Neuronal stem cell (in vitro differentiated cells): ENCODE measurements around the gene MLLT3.

ENCODE experiments used
- DNase-seq: peaks from one replicate; pipeline ENCODE4 v3.0.0-alpha.2; 2013; ENCODE audit warnings: low spot score
- H2AFZ ChIP-seq: one replicate; pipeline ENCODE4 v1.6.1; 2013; ENCODE audit warnings: mild to moderate bottlenecking, low read length, inconsistent platforms
- H2AK5ac ChIP-seq: 2 replicates; pipeline ENCODE4 v1.6.1; 2013; ENCODE audit warnings: low read depth, mild to moderate bottlenecking, inconsistent platforms, low read length, moderate library complexity, mixed read lengths
- H2BK120ac ChIP-seq: 2 replicates; pipeline ENCODE4 v1.6.1; 2013; ENCODE audit warnings: low read depth, mild to moderate bottlenecking, inconsistent platforms, low read length, moderate library complexity, mixed read lengths
- H2BK12ac ChIP-seq: one replicate; pipeline ENCODE4 v1.6.1; 2013; ENCODE audit warnings: low read length, inconsistent platforms
- H2BK15ac ChIP-seq: 2 replicates; pipeline ENCODE4 v1.6.1; 2013; ENCODE audit warnings: mild to moderate bottlenecking, low read length, inconsistent platforms, mixed read lengths
- H2BK5ac ChIP-seq: one replicate; pipeline ENCODE4 v1.6.1; 2013; ENCODE audit warnings: inconsistent platforms, mild to moderate bottlenecking, low read length, moderate library complexity
- H3K14ac ChIP-seq: one replicate; pipeline ENCODE4 v1.6.1; 2013; ENCODE audit warnings: low read length, inconsistent platforms
- H3K18ac ChIP-seq: 2 replicates; pipeline ENCODE4 v1.6.1; 2013; ENCODE audit warnings: low read length, inconsistent platforms
- H3K23ac ChIP-seq: 2 replicates; pipeline ENCODE4 v1.6.1; 2013; ENCODE audit warnings: low read depth, mild to moderate bottlenecking, mixed read lengths, low read length, inconsistent platforms; ENCODE audit not compliant: poor library complexity
- H3K27ac ChIP-seq: replicated peaks from 3 replicates; pipeline ENCODE4 v1.5.1; 2013; ENCODE audit warnings: low read length, inconsistent platforms
- H3K27me3 ChIP-seq, 3 experiments: 2 replicates each; pipeline ENCODE4 v1.6.1; 2013; ENCODE audit warnings: low read length in 3 of 3, mild to moderate bottlenecking in 2 of 3, inconsistent platforms in 1 of 3, low read depth in 1 of 3, mixed read lengths in 1 of 3, moderate library complexity in 1 of 3; ENCODE audit not compliant: control insufficient read depth in 3 of 3, insufficient read depth in 3 of 3
- H3K36me3 ChIP-seq, 2 donors: replicated peaks in 1 of 2; 2 replicates each; pipeline ENCODE4 v1.6.1; 2013; ENCODE audit warnings: low read length in 2 of 2; ENCODE audit not compliant: control insufficient read depth in 2 of 2, insufficient read depth in 2 of 2
- H3K4ac ChIP-seq: 2 replicates; pipeline ENCODE4 v1.6.1; 2013; ENCODE audit warnings: inconsistent platforms, mild to moderate bottlenecking, low read length, moderate library complexity
- H3K4me1 ChIP-seq, 2 donors: 1 replicate in 1 of 2; 2 replicates in 1 of 2; pipeline ENCODE4 v1.6.1; 2013; ENCODE audit warnings: low read length in 2 of 2, low read depth in 1 of 2; ENCODE audit not compliant: control insufficient read depth in 2 of 2, insufficient read depth in 1 of 2
- H3K4me2 ChIP-seq: one replicate; pipeline ENCODE4 v1.6.1; 2013; ENCODE audit warnings: mild to moderate bottlenecking, low read length, inconsistent platforms; ENCODE audit not compliant: insufficient read depth, poor library complexity, severe bottlenecking
- H3K4me3 ChIP-seq, 2 donors: 2 replicates each; pipeline ENCODE4 v1.5.1; 2013; ENCODE audit warnings: low read length in 2 of 2, mild to moderate bottlenecking in 2 of 2, inconsistent platforms in 1 of 2, moderate library complexity in 1 of 2
- H3K79me1 ChIP-seq: one replicate; pipeline ENCODE4 v1.6.1; 2013; ENCODE audit warnings: low read depth, mild to moderate bottlenecking, inconsistent platforms, low read length, moderate library complexity
- H3K9ac ChIP-seq: one replicate; pipeline ENCODE4 v1.6.1; 2013; ENCODE audit warnings: mild to moderate bottlenecking, low read depth, low read length, inconsistent platforms; ENCODE audit not compliant: poor library complexity
- H3K9me3 ChIP-seq, 2 donors: replicated peaks in 1 of 2; 2 replicates each; pipeline versions ENCODE3 to v1.6.1; 2013; ENCODE audit warnings: low read length in 2 of 2, mild to moderate bottlenecking in 2 of 2, inconsistent platforms in 1 of 2, low read depth in 1 of 2, mixed read lengths in 1 of 2, moderate library complexity in 1 of 2; ENCODE audit not compliant: control insufficient read depth in 2 of 2, insufficient read depth in 1 of 2
- H4K8ac ChIP-seq: one replicate; pipeline ENCODE4 v1.6.1; 2013; ENCODE audit warnings: low read depth, mild to moderate bottlenecking, inconsistent platforms, low read length, moderate library complexity
- H4K91ac ChIP-seq: one replicate; pipeline ENCODE4 v1.6.1; 2013; ENCODE audit warnings: low read length, low read depth, mild to moderate bottlenecking, inconsistent platforms; ENCODE audit not compliant: poor library complexity
- WGBS, 2 donors: extraction: QIAGEN DNeasy Blood & Tissue Kit; methylation state at CpG; one replicate each; pipeline ENCODE4 v1.1.7; 2013; ENCODE audit warnings: missing lambda C conversion rate in 2 of 2, mixed read lengths in 1 of 2; ENCODE audit not compliant: insufficient read length in 2 of 2, insufficient replicate concordance in 1 of 2; ENCODE audit errors: extremely low coverage in 2 of 2; 5-methylcytosine and 5-hydroxymethylcytosine counted together

Gene MLLT3

DNA sequence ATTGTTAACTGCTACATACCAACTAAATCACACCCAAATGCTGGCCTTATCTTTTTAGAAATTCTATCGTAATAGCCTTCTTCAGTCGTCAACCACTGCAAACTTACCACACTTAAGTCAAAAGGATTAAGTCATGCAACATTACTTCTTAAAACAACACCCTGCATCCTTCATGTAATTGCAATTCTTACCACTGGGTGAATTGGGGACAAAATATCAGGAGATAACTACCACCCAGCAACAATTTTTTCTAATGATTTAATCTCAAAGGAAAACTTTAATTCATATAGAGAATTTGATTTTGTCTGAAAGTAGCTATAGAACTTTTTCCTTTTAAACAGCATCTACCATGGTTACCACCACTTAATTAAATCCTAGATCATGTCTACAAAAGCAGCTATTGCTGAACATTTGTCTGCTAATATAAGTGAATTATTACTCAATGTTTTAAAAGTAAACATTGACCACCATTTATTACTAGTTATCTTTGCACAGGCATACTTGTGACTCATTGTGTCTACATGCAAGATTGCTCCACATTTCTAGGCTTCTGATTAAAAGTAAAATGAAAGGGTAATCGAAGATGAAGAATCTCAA, 10.5 kb downstream of the MLLT3 start:
- Histone ChIP-seq H3K4me1 (no peaks in the 10 kb centered on the region), H3K27ac (no peak overlapping the region), H3K4me3 (no peak overlapping the region), H3K4me2 (no peak overlapping the region), H3K36me3 (no peaks in the 10 kb centered on the region), H3K27me3 (no peaks in the 10 kb centered on the region), H2BK5ac (no peak overlapping the region), H2AFZ (no peak overlapping the region), H3K9ac (no peak overlapping the region), H2AK5ac (no peak overlapping the region), H3K14ac (no peak overlapping the region), H3K4ac (no peak overlapping the region), H2BK15ac (no peak overlapping the region), H3K18ac (no peak overlapping the region), H3K79me1 (no peaks in the 10 kb centered on the region), H3K9me3 (no peaks in the 10 kb centered on the region), H2BK120ac (no peak overlapping the region), H4K8ac (no peak overlapping the region), H4K91ac (no peak overlapping the region), H2BK12ac (no peak overlapping the region), H3K23ac (no peak overlapping the region)
- DNase-seq = no peak
- no CpG with 5 or more reads among the region's 3 CpGs for WGBS, 2 donors

GRCh38 chr9:20610591-20610990, 11.7 kb downstream of the MLLT3 start:
- no CpG with 5 or more reads among the region's 2 CpGs for WGBS, 2 donors
- Histone ChIP-seq H3K23ac (no peak overlapping the region), H2AK5ac (no peak overlapping the region), H3K4me3 (no peak overlapping the region), H3K4me2 (no peak overlapping the region), H2BK12ac (no peak overlapping the region), H2AFZ (no peak overlapping the region), H2BK120ac (no peak overlapping the region), H3K9ac (no peak overlapping the region), H3K36me3 (no peaks in the 10 kb centered on the region), H3K4ac (no peak overlapping the region), H3K79me1 (no peaks in the 10 kb centered on the region), H2BK5ac (no peak overlapping the region), H3K18ac (no peak overlapping the region), H3K4me1 (peaks cover 0 to 1% of the 10 kb centered on the region in 2 donors), H2BK15ac (no peak overlapping the region), H3K9me3 (no peaks in the 10 kb centered on the region), H3K14ac (no peak overlapping the region), H3K27ac (no peak overlapping the region), H4K91ac (no peak overlapping the region), H3K27me3 (no peaks in the 10 kb centered on the region), H4K8ac (no peak overlapping the region)
- no peak for DNase-seq

DNA sequence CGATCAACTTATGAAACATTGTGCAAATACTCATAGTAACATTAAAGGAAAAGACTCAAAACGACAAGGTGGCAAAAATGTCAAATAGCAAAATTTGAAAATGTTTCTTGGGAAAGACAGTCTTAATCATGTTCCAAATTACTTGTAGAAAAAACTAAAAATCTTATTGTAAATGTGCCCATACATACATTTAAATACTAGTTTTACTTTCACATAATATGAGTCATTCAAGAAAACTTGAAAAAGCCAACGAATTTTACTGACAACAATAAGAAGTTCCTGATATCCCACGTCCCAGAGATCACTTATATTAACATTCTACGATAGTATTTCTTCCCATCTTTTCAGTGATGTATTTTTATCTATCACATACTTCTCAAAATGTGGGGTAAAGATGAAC, 13.7 kb downstream of the MLLT3 start:
- Histone ChIP-seq H2BK15ac (no peak overlapping the region), H2BK120ac (no peak overlapping the region), H4K91ac (no peak overlapping the region), H3K36me3 (no peaks in the 10 kb centered on the region), H3K4me2 (no peak overlapping the region), H3K18ac (no peak overlapping the region), H2AFZ (no peak overlapping the region), H3K27me3 (no peaks in the 10 kb centered on the region), H3K9me3 (no peaks in the 10 kb centered on the region), H2AK5ac (no peak overlapping the region), H4K8ac (no peak overlapping the region), H3K4me1 (peaks cover 0 to 3% of the 10 kb centered on the region in 2 donors), H2BK12ac (no peak overlapping the region), H3K27ac (no peak overlapping the region), H2BK5ac (no peak overlapping the region), H3K9ac (no peak overlapping the region), H3K4me3 (no peak overlapping the region), H3K14ac (no peak overlapping the region), H3K4ac (no peak overlapping the region), H3K79me1 (no peaks in the 10 kb centered on the region), H3K23ac (no peak overlapping the region)
- no peak for DNase-seq
- WGBS, 2 donors = no CpG with 5 or more reads among the region's 5 CpGs

- Histone ChIP-seq H2BK120ac (no peak overlapping the region), H3K4me3 (no peak overlapping the region), H4K8ac (no peak overlapping the region), H2BK15ac (no peak overlapping the region), H2AK5ac (no peak overlapping the region), H3K9me3 (no peaks in the 10 kb centered on the region), H2BK5ac (no peak overlapping the region), H2AFZ (no peak overlapping the region), H3K27ac (no peak overlapping the region), H3K4me1 (peaks cover under 1 to 3% of the 10 kb centered on the region in 2 donors), H3K23ac (no peak overlapping the region), H3K14ac (no peak overlapping the region), H2BK12ac (no peak overlapping the region), H3K4ac (no peak overlapping the region), H3K18ac (no peak overlapping the region), H3K27me3 (no peaks in the 10 kb centered on the region), H3K9ac (no peak overlapping the region), H3K79me1 (no peaks in the 10 kb centered on the region), H3K36me3 (no peaks in the 10 kb centered on the region), H4K91ac (no peak overlapping the region), H3K4me2 (no peak overlapping the region)
- no CpG with 5 or more reads among the region's 2 CpGs for WGBS, 2 donors
- no peak for DNase-seq
These were observed 15.6 kb downstream of the MLLT3 start for GRCh38 chr9:20606652-20607051.
